ENCODE results near the gene SP2. TPM values are rescaled to one million over a fixed set of nuclear protein-coding genes. Genes with fewer than 3 reads are reported as not detected.

SP2 gene
- total and polyA plus RNA-seq, 2 of the 13 experiments (the other 11 are each of a cell fraction or from before 2014, with no cell fraction given), result 1.4 to 4.8 TPM

DNA sequence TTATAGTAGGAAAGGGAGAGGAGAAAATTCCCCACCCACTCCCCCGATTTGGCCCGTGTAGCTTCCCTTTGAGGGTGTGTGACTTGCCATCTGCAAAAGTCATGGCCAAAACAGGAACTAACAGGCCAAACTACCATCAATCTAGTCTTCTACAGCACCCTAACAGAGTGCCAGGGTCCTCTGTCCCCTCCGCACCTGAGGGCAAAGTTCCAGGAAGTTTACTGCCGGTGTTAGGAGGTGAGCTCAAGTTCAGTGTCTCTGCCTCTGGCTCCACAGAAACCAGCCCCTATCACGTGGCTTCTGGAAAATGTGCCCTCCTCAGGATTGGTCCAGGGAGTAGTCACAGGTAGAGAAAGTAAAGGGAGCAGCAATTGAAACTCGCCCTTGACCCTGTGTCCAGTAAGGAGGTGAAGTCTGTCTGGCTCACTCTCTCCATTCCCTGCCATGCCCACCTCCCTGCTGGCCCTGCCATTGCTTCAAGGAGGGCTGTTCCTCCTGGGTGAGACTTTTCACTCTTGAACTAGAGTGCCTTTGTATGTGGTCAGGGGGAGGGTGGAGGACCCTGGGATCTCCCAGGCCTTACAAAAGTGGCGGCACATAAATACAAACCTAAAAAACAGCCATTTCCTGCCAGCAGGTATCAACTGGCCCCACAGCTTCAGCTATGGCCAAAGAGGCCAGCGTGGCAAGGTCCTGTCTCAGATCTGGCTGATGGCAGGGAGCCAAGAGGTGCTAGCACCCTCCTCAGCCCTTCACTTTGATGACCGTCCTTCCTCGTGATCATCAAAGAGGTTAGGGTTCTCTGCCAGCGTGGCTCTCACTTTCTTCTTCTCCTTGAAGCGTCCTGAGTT, 56.4 kb downstream of the SP2 start (continued):
- TF ChIP-seq, protein P1, sequence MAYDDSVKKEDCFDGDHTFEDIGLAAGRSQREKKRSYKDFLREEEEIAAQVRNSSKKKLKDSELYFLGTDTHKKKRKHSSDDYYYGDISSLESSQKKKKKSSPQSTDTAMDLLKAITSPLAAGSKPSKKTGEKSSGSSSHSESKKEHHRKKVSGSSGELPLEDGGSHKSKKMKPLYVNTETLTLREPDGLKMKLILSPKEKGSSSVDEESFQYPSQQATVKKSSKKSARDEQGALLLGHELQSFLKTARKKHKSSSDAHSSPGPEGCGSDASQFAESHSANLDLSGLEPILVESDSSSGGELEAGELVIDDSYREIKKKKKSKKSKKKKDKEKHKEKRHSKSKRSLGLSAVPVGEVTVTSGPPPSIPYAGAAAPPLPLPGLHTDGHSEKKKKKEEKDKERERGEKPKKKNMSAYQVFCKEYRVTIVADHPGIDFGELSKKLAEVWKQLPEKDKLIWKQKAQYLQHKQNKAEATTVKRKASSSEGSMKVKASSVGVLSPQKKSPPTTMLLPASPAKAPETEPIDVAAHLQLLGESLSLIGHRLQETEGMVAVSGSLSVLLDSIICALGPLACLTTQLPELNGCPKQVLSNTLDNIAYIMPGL (CRISPR knock-in tag; IDR thresholded peaks at IDR 0.05; ENCODE audit: borderline replicate concordance in 1 of 2, low read depth in 1 of 2), result peak; percentile 40; a peak in 2 of 4 replicates
- TF ChIP-seq, protein P2, sequence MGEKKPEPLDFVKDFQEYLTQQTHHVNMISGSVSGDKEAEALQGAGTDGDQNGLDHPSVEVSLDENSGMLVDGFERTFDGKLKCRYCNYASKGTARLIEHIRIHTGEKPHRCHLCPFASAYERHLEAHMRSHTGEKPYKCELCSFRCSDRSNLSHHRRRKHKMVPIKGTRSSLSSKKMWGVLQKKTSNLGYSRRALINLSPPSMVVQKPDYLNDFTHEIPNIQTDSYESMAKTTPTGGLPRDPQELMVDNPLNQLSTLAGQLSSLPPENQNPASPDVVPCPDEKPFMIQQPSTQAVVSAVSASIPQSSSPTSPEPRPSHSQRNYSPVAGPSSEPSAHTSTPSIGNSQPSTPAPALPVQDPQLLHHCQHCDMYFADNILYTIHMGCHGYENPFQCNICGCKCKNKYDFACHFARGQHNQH (CRISPR knock-in tag; IDR thresholded peaks at IDR 0.05), result peak; percentile 76; the same call in 1 of the 2 replicates
- 0 out of 2 replicates have a peak, but pooled peaks have one; percentile 41 for TF ChIP-seq HOXA5 (CRISPR knock-in tag; IDR thresholded peaks at IDR 0.05)
- TF ChIP-seq, protein P3, sequence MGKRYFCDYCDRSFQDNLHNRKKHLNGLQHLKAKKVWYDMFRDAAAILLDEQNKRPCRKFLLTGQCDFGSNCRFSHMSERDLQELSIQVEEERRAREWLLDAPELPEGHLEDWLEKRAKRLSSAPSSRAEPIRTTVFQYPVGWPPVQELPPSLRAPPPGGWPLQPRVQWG (CRISPR knock-in tag; IDR thresholded peaks at IDR 0.05; ENCODE audit: borderline replicate concordance, low read depth), result no peak
- TF ChIP-seq, protein P4, sequence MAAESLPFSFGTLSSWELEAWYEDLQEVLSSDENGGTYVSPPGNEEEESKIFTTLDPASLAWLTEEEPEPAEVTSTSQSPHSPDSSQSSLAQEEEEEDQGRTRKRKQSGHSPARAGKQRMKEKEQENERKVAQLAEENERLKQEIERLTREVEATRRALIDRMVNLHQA (CRISPR knock-in tag; IDR thresholded peaks at IDR 0.05), result no peak
- 0 out of 2 replicates have a peak, but pooled peaks have one; percentile 67 for TF ChIP-seq ZNF124 (CRISPR knock-in tag; IDR thresholded peaks at IDR 0.05)
- TF ChIP-seq, protein P5, sequence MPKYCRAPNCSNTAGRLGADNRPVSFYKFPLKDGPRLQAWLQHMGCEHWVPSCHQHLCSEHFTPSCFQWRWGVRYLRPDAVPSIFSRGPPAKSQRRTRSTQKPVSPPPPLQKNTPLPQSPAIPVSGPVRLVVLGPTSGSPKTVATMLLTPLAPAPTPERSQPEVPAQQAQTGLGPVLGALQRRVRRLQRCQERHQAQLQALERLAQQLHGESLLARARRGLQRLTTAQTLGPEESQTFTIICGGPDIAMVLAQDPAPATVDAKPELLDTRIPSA (CRISPR knock-in tag; IDR thresholded peaks at IDR 0.05; ENCODE audit: borderline replicate concordance), result no peak
- peak; percentile 61 for TF ChIP-seq NR2C2 (CRISPR knock-in tag; IDR thresholded peaks at IDR 0.05; ENCODE audit: borderline replicate concordance)
- TF ChIP-seq ZNF557 (CRISPR knock-in tag; IDR thresholded peaks at IDR 0.05), result peak; percentile 63; the same call in 1 of the 2 replicates
- TF ChIP-seq, protein P6, sequence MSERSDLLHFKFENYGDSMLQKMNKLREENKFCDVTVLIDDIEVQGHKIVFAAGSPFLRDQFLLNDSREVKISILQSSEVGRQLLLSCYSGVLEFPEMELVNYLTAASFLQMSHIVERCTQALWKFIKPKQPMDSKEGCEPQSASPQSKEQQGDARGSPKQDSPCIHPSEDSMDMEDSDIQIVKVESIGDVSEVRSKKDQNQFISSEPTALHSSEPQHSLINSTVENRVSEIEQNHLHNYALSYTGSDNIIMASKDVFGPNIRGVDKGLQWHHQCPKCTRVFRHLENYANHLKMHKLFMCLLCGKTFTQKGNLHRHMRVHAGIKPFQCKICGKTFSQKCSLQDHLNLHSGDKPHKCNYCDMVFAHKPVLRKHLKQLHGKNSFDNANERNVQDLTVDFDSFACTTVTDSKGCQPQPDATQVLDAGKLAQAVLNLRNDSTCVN (CRISPR knock-in tag; IDR thresholded peaks at IDR 0.05; ENCODE audit: borderline replicate concordance), result peak; percentile 39; the same call in 1 of the 2 replicates
- no peak for TF ChIP-seq ZNF230 (CRISPR knock-in tag; IDR thresholded peaks at IDR 0.05)
- TF ChIP-seq TEAD3 (CRISPR knock-in tag; optimal IDR thresholded peaks at IDR 0.05; ENCODE audit: borderline replicate concordance), result peak; percentile 70
- peak; percentile 57 for TF ChIP-seq ZNF781 (CRISPR knock-in tag; IDR thresholded peaks at IDR 0.05; ENCODE audit: borderline replicate concordance, not compliant biosample characterization)
- no peak for TF ChIP-seq ZNF225 (CRISPR knock-in tag; IDR thresholded peaks at IDR 0.05)
- no peak for TF ChIP-seq AGO1 (IDR thresholded peaks at IDR 0.05; ENCODE audit: low read depth, low read length, poor library complexity, severe bottlenecking)
- peak; percentile 87; the same call in 1 of the 2 replicates for TF ChIP-seq ZNF792 (CRISPR knock-in tag; IDR thresholded peaks at IDR 0.05)
- TF ChIP-seq NFYC (CRISPR knock-in tag; IDR thresholded peaks at IDR 0.05), result peak; percentile 33; the same call in 1 of the 2 replicates
- TF ChIP-seq, protein P7, sequence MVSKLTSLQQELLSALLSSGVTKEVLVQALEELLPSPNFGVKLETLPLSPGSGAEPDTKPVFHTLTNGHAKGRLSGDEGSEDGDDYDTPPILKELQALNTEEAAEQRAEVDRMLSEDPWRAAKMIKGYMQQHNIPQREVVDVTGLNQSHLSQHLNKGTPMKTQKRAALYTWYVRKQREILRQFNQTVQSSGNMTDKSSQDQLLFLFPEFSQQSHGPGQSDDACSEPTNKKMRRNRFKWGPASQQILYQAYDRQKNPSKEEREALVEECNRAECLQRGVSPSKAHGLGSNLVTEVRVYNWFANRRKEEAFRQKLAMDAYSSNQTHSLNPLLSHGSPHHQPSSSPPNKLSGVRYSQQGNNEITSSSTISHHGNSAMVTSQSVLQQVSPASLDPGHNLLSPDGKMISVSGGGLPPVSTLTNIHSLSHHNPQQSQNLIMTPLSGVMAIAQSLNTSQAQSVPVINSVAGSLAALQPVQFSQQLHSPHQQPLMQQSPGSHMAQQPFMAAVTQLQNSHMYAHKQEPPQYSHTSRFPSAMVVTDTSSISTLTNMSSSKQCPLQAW (CRISPR knock-in tag; IDR thresholded peaks at IDR 0.05), result peak; percentile 67
- TF ChIP-seq FOXA3 (CRISPR knock-in tag; IDR thresholded peaks at IDR 0.05), result peak; percentile 65
- peak; percentile 77; the same call in 1 of the 2 replicates for TF ChIP-seq ZNF556 (CRISPR knock-in tag; IDR thresholded peaks at IDR 0.05; ENCODE audit: borderline replicate concordance)
- TF ChIP-seq PHF21A (CRISPR knock-in tag; IDR thresholded peaks at IDR 0.05), result peak; percentile 84

Measured in HepG2 (cell line).